Mammary epithelial cell (primary cell): ENCODE results near the gene SLC7A4.

Source experiments
- EZH2 ChIP-seq: IDR thresholded peaks from 2 replicates; pipeline ENCODE4 v1.6.1; 2012; ENCODE audit warnings: low read length, inconsistent platforms, borderline replicate concordance
- TF ChIP-seq, protein P1 (sequence below), 2 donors: IDR thresholded peaks in 1 of 2; conservative IDR thresholded peaks in 1 of 2; 2 replicates each; pipeline ENCODE4 v1.5.1; 2011 to 2012; ENCODE audit warnings: inconsistent platforms in 2 of 2, low read length in 2 of 2, mild to moderate bottlenecking in 2 of 2, control low read depth in 1 of 2, low read depth in 1 of 2; ENCODE audit not compliant: insufficient read depth in 1 of 2; ENCODE audit errors: extremely low read depth in 1 of 2

DNA sequence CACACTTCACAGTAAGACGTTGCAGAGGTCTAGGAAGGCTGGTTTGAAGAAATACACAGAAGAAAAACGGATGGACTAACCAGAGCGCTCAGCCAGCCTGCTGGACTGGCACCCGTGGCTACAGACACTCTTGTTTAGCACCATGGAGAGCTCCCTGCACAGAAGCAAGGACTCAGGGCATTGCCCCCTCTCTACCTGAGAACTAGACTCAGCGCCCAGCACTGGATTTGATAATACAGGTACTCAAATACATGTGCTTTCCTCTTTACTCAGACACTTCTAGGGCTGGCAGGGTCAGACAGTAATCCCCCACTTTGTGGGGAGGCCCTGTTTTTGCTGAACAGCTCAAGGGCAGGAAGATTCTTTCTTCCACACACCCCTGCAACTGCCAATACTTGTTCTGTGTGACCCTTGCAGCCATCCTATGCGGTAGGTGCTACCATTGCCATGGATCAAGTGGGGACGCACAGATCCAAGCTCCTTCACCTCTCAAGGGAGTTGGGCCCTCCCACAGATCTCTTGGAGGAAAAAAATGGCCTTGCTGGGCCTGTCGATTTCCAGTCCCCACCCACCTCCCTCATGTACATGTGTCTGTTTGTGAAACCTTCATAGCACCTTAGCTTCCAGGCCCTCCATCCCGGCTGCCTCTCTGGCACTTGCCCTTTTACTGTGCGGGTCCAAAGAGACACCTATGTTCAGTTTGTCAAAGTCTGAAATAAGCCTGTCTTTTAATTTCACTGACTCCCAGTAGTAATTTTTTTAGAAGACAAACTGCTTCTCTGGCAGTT is 22.5 kb downstream of the SLC7A4 start:
- TF ChIP-seq EZH2 = no peak
- TF ChIP-seq, protein P1, sequence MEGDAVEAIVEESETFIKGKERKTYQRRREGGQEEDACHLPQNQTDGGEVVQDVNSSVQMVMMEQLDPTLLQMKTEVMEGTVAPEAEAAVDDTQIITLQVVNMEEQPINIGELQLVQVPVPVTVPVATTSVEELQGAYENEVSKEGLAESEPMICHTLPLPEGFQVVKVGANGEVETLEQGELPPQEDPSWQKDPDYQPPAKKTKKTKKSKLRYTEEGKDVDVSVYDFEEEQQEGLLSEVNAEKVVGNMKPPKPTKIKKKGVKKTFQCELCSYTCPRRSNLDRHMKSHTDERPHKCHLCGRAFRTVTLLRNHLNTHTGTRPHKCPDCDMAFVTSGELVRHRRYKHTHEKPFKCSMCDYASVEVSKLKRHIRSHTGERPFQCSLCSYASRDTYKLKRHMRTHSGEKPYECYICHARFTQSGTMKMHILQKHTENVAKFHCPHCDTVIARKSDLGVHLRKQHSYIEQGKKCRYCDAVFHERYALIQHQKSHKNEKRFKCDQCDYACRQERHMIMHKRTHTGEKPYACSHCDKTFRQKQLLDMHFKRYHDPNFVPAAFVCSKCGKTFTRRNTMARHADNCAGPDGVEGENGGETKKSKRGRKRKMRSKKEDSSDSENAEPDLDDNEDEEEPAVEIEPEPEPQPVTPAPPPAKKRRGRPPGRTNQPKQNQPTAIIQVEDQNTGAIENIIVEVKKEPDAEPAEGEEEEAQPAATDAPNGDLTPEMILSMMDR (conservative IDR thresholded peaks at IDR 0.05 in 1 of 2, IDR thresholded peaks at IDR 0.05 in 1 of 2; ENCODE audit: extremely low read depth in 1 of 2, insufficient read depth in 1 of 2, low read depth in 1 of 2, low read length in 2 of 2) = no peak
